ENCODE data around the gene ACBD6. TPM values are rescaled to one million over a fixed set of nuclear protein-coding genes. Genes with fewer than 3 reads are reported as not detected.
"Not testable (repeated sequence)": the region's sequence is repeated elsewhere in the genome, so short reads cannot be mapped to it uniquely, and the experiment has no call there.

Gene ACBD6, protein sequence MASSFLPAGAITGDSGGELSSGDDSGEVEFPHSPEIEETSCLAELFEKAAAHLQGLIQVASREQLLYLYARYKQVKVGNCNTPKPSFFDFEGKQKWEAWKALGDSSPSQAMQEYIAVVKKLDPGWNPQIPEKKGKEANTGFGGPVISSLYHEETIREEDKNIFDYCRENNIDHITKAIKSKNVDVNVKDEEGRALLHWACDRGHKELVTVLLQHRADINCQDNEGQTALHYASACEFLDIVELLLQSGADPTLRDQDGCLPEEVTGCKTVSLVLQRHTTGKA
- 10 to 100 TPM in 4 of 5 donors, 1 to 10 TPM in 1; 8.9 to 48.8 (median 41.2) TPM for total RNA-seq
- 10 to 100 TPM; 23.6 to 39.4 (median 36.0) TPM for polyA plus RNA-seq
- long read RNA-seq, donor 1, partial matches to known transcripts, result 5 of 8 reads
- long read RNA-seq, donor 1, other reads (novel, unspliced or antisense), result 0 of 8 reads
- long read RNA-seq, donor 2, partial matches to known transcripts, result 0 of 4 reads
- long read RNA-seq, donor 2, other reads (novel, unspliced or antisense), result 0 of 4 reads
- long read RNA-seq, donor 3, partial matches to known transcripts, result 0 of 4 reads
- long read RNA-seq, donor 3, other reads (novel, unspliced or antisense), result 0 of 4 reads
- long read RNA-seq, donor 4, result 0 reads
- long read RNA-seq, donor 5, transcript ACBD6-201 (8 exons, 1,670 nt), result major isoform, 6 of 6 reads
- long read RNA-seq, donor 5, partial matches to known transcripts, result 0 of 6 reads
- long read RNA-seq, donor 5, other reads (novel, unspliced or antisense), result 0 of 6 reads
- long read RNA-seq, donor 6, result 0 reads
- long read RNA-seq, donor 7, transcript ACBD6-201 (8 exons, 1,670 nt), result major isoform, 5 of 21 reads
- long read RNA-seq, donor 7, partial matches to known transcripts, result 16 of 21 reads
- long read RNA-seq, donor 7, other reads (novel, unspliced or antisense), result 0 of 21 reads
- long read RNA-seq, donor 8, transcript ACBD6-201 (8 exons, 1,670 nt), result major isoform, 9 of 9 reads
- long read RNA-seq, donor 8, partial matches to known transcripts, result 0 of 9 reads
- long read RNA-seq, donor 8, other reads (novel, unspliced or antisense), result 0 of 9 reads
- long read RNA-seq, donor 9, partial matches to known transcripts, result 5 of 8 reads
- long read RNA-seq, donor 9, other reads (novel, unspliced or antisense), result 0 of 8 reads
- long read RNA-seq, donor 10, partial matches to known transcripts, result 0 of 3 reads
- long read RNA-seq, donor 10, other reads (novel, unspliced or antisense), result 0 of 3 reads

DNA sequence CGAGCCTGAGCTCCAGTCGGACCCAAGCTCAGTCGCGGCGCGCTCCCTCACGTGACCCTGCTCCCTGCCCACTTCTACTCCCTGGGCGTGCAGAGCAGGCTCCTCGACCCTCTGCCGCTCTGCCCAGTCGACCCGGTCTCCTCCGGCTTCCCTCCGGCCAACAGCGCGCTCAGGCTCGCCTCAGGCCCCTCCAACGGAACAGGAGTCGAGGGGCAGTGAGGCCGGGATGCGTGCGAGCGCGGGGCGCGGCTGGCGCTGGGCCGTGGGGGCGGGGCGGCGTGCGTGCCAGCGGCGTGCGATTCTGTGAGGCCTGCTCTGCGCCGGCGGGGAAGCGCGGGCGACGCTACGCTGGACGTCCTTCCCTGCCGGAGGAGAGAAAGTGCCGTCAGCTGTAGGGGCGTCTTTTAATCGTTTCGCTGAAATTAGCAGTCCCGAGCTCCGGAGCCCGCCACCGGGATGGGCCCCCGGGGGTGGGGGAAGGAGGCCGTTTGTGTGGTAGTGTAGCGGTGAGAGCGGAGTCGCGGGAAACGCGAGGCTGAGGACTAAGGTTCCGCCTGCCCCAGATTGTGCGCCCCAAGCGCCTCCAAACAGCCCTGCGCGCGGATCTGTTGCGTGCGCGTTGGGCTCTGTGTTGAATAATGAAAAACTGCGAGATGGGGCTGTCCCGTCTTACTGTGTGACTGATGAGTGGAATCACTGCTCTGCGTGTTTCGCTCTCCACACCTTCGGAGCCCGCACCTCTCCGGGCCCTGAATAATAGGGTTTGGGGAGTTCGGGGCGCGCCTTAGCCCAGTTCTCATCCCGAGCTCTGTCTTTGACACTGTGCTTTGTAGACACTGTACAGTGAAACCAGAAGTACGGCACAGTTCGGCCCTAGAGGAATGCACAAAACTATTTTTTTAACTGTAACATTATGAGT is at the start of gene ACBD6:
Gene ACBD6, minus strand, starts transcription at position 217 of the 919 bp plus-strand sequence. CDS start 311 bp downstream, outside the sequence.
- H3K4me1 ChIP-seq, result peaks cover 12 to 41% (median 26%) of the 10 kb centered on the region in 4 donors
- H3K4me3 ChIP-seq, result peak within 1 kb of the TSS; percentile 82 to 89 (median 86)
- WGBS, 5 donors, result 0 to 1% (median 1%) methylated on average over 50 to 83 of the region's 83 CpGs
- TF ChIP-seq, protein P1, sequence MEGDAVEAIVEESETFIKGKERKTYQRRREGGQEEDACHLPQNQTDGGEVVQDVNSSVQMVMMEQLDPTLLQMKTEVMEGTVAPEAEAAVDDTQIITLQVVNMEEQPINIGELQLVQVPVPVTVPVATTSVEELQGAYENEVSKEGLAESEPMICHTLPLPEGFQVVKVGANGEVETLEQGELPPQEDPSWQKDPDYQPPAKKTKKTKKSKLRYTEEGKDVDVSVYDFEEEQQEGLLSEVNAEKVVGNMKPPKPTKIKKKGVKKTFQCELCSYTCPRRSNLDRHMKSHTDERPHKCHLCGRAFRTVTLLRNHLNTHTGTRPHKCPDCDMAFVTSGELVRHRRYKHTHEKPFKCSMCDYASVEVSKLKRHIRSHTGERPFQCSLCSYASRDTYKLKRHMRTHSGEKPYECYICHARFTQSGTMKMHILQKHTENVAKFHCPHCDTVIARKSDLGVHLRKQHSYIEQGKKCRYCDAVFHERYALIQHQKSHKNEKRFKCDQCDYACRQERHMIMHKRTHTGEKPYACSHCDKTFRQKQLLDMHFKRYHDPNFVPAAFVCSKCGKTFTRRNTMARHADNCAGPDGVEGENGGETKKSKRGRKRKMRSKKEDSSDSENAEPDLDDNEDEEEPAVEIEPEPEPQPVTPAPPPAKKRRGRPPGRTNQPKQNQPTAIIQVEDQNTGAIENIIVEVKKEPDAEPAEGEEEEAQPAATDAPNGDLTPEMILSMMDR (IDR thresholded peaks at IDR 0.05), result peak in 2 of 7 experiments; percentile 9 to 14
- TF ChIP-seq POLR2A (IDR thresholded peaks at IDR 0.05), result peak in 1 of 4 donors; percentile 26
- no peak for TF ChIP-seq EP300 (IDR thresholded peaks at IDR 0.05)
- peak; percentile 32 to 69 (median 37) for TF ChIP-seq POLR2AphosphoS5 (IDR thresholded peaks at IDR 0.05)
- no peaks in the 10 kb centered on the region for H3K27me3 ChIP-seq
- peaks cover 0 to 5% (median 0%) of the 10 kb centered on the region in 4 donors for H3K36me3 ChIP-seq
- DNase-seq, result peak; percentile 81 to 95
- intact Hi-C loops (cut with DNase I; ENCODE audit: low total_unique reads), result no loop called here
- peak within 1 kb of the TSS; percentile 85 to 95 (median 91) for H3K27ac ChIP-seq
- H3K9me3 ChIP-seq, result no peaks in the 10 kb centered on the region

DNA sequence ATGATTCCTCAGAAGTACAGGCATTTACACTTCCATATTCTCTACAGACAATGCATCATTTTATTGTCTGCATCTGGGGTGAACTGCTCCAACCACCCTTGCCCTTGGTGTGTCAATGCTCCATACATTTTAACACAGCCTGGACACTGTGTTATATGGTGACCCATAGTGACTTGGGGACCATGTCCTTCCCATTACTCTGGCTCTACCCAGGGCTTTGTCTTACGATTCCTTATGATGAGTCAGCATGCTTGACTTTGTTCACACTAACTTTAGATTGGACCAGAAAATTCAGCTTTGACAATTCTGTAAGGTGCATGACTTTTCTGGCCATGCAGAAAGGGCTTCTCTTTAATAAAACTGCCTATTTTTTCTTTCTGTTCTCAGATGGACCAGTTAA is 49.6 kb upstream of the ACBD6 start:
- Histone ChIP-seq H3K4me3 (no peak overlapping the region), H3K9me3 (no peaks in the 10 kb centered on the region), H3K27ac (no peak overlapping the region), H3K4me1 (no peaks in the 10 kb centered on the region), H3K36me3 (no peaks in the 10 kb centered on the region), H3K27me3 (no peaks in the 10 kb centered on the region)
- TF ChIP-seq, protein P1 (IDR thresholded peaks at IDR 0.05), result no peak
- TF ChIP-seq EP300 (IDR thresholded peaks at IDR 0.05) (no peak), POLR2A (IDR thresholded peaks at IDR 0.05) (no peak), POLR2AphosphoS5 (IDR thresholded peaks at IDR 0.05) (no peak)
- no peak for DNase-seq
- intact Hi-C loops (cut with DNase I; ENCODE audit: low total_unique reads), result no loop called here
- 60 to 90% (median 76%) methylated on average over 1 of the region's 1 CpG for WGBS, 5 donors

DNA sequence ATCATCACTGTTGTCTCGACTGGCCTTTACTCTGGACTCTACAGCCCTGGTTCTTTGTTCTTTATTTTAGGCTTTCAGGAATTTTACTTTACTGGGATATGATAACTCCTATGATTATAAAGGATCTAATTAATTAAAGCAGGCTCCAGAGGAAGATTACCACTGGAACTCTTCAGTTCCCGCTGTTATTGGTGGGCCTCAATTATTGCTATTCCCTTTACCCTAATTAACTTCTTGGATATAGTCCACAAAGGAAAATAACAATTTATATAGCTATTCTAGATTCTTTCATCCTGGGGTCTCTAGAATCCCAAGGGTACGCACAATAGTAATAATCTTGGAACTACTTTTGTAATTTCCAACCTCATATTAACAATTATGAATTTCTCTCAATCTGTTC is 47.9 kb upstream of the ACBD6 start:
- H3K4me3 ChIP-seq, result no peak overlapping the region
- 77 to 96% (median 94%) methylated on average over 3 of the region's 3 CpGs for WGBS, 5 donors
- no peak overlapping the region for H3K27ac ChIP-seq
- intact Hi-C loops (cut with DNase I; ENCODE audit: low total_unique reads), result no loop called here
- TF ChIP-seq, protein P1 (IDR thresholded peaks at IDR 0.05), result no peak
- TF ChIP-seq POLR2AphosphoS5 (IDR thresholded peaks at IDR 0.05), result no peak
- no peaks in the 10 kb centered on the region for H3K36me3 ChIP-seq
- H3K9me3 ChIP-seq, result no peaks in the 10 kb centered on the region
- no peaks in the 10 kb centered on the region for H3K27me3 ChIP-seq
- DNase-seq, result no peak
- H3K4me1 ChIP-seq, result no peaks in the 10 kb centered on the region

DNA sequence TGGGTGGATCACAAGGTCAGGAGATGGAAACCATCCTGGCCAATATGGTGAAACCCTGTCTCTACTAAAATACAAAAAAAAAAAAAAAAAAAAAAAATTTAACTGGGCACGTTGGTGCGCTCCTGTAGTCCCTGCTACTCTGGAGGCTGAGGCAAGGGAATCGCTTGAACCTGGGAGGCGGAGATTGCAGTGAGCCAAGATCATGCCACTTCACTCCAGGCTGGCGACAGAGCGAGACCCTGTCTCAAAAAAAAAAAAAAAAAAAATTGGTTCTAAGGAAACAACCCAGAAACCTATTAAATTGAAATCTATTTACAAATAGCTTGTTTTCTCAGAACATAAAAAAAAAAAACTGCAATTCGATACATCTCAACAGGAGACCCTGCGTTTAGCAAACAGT is 47.4 kb upstream of the ACBD6 start:
- 91 to 95% (median 93%) methylated on average over 8 of the region's 8 CpGs for WGBS, 5 donors
- not testable (repeated sequence) for DNase-seq

More for the DNA sequence above, 47.4 kb upstream of the ACBD6 start:
- H3K9me3 ChIP-seq; H3K27me3 ChIP-seq; H3K4me1 ChIP-seq; H3K27ac ChIP-seq; intact Hi-C loops (cut with DNase I; ENCODE audit: low total_unique reads); H3K4me3 ChIP-seq; H3K36me3 ChIP-seq: not testable (repeated sequence)

Measured in stomach (tissue), 19 donors.